Brain microvascular endothelial cell (primary cell): ENCODE data around the gene KCNK7.

Source experiments
- DNase-seq: peaks from one replicate; pipeline ENCODE4 v3.0.0-alpha.2; 2020
- H3K27ac ChIP-seq: fragments of 250-450 bp; sonication (Bioruptor Pico); 2 replicates; pipeline ENCODE4 v1.5.1; 2020; ENCODE audit warnings: mild to moderate bottlenecking, moderate library complexity
- H3K27me3 ChIP-seq: fragments of 250-450 bp; sonication (Bioruptor Pico); replicated peaks from 2 replicates; pipeline ENCODE4 v1.5.1; 2020; ENCODE audit warnings: mild to moderate bottlenecking
- H3K36me3 ChIP-seq: fragments of 250-450 bp; sonication (Bioruptor Pico); replicated peaks from 2 replicates; pipeline ENCODE4 v1.5.1; 2020; ENCODE audit warnings: mild to moderate bottlenecking
- H3K4me3 ChIP-seq: 2 replicates; pipeline ENCODE4 v1.5.1; 2011; ENCODE audit warnings: low read depth, mild to moderate bottlenecking, control low read depth, low read length, moderate library complexity
- in situ Hi-C: cut with HindIII; loops from 2 replicates; pipeline ENCODE4 v1.10.0; 2017; ENCODE audit warnings: low sequenced_read_pairs, low pct_ligation_motif_present
- TF ChIP-seq, protein P1 (sequence below): IDR thresholded peaks from 2 replicates; pipeline ENCODE4 v1.5.1; 2011; ENCODE audit warnings: low read depth, mild to moderate bottlenecking, moderate library complexity, low read length, control low read depth, inconsistent platforms; ENCODE audit errors: missing control alignments

Gene KCNK7

DNA sequence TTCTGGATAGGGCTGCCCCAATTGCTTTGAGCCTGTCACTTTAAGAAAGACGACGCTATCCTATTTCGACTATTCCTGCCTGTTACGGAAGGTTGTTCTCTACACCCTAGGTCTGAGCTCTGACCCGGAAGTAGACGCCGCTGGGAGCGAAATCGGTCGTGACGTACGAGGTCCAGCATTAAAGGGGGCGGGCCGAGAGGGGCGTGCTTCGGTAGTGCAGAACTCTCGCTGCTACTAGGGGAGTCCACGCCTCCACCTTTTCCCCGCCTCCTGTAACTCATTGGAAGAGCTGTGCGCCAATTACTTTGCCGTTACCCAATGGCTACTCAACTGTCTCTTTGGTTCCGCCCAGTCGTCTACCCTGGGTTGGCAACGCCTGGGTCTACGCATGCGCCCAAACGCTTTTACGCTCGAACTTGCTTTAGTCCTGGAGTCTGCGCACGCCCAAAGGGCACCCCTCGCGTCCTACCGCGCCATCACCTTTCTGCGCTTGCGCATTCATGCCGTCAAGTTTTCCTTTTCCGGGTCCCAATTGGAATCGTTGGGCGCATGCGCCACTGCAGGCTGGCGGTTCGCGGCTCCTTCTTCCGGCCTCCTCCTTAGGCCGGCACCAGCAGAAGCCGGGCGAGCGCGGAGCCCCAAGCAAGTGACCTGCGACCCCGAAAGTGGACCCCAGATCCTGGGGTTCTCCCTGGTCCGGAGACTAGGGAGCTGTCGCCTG lies 19.8 kb upstream of the KCNK7 start, which contains the start of gene PCNX3:
Gene PCNX3, plus strand, starts transcription at position 548 of the 721 bp plus-strand sequence. CDS start 536 bp downstream, outside the sequence.
- Histone ChIP-seq H3K36me3 (peaks cover 26% of the 10 kb centered on the region), H3K27me3 (no peaks in the 10 kb centered on the region), H3K4me3 (peak within 1 kb of the TSS; percentile 90), H3K27ac (peak within 1 kb of the TSS; percentile 82)
- in situ Hi-C loops: no loop called here
- TF ChIP-seq, protein P1, sequence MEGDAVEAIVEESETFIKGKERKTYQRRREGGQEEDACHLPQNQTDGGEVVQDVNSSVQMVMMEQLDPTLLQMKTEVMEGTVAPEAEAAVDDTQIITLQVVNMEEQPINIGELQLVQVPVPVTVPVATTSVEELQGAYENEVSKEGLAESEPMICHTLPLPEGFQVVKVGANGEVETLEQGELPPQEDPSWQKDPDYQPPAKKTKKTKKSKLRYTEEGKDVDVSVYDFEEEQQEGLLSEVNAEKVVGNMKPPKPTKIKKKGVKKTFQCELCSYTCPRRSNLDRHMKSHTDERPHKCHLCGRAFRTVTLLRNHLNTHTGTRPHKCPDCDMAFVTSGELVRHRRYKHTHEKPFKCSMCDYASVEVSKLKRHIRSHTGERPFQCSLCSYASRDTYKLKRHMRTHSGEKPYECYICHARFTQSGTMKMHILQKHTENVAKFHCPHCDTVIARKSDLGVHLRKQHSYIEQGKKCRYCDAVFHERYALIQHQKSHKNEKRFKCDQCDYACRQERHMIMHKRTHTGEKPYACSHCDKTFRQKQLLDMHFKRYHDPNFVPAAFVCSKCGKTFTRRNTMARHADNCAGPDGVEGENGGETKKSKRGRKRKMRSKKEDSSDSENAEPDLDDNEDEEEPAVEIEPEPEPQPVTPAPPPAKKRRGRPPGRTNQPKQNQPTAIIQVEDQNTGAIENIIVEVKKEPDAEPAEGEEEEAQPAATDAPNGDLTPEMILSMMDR: no peak
- peak; percentile 100 for DNase-seq

DNA sequence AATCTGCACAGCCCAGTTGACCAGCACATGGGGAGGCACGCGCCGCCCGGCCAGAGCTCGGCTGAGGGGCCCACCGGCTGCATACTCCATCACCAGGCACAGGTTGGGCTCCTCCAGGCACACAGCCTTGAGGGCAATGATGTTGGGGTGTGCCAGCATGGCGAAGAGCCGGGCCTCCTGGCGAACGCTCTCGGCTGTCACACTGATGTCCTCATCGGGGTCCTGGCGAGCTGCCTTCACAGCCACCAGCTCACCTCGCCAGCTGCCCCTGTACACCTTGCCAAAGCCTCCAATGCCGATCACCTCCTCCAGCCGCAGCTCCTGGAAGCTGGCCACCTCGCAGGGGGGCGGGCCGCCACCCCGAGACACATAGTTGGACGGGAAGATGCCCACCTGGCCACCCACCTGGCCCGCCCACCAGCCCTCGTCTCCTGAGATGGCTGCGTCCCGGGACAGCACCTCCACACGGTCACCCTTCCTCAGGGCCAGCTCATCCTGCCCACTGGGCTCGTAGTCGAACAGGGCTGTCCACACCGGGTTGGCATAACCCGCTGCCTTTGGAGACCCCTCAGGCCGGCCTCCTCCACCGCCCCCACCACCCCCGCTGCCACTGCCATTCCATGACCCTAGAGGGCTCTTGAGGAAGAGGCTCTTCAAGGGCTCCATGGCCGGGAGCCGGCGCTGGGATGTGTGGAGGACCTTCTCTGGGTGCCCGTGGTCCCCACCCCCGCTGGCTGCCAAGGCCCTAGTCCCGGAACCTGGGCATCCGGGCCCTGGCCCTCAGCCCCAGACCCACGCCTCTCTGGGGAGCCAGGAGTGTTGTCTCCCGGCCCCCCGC lies 17.7 kb upstream of the KCNK7 start:
- Histone ChIP-seq H3K4me3 (peak overlapping the region; percentile 83), H3K27ac (peak overlapping the region; percentile 82), H3K36me3 (peaks cover 6% of the 10 kb centered on the region), H3K27me3 (no peaks in the 10 kb centered on the region)
- in situ Hi-C loops: no loop called here
- no peak for DNase-seq
- TF ChIP-seq, protein P1: no peak

- peaks cover 6% of the 10 kb centered on the region for H3K36me3 ChIP-seq
- peak overlapping the region; percentile 83 for H3K4me3 ChIP-seq
- H3K27me3 ChIP-seq: no peaks in the 10 kb centered on the region
- in situ Hi-C loops: no loop called here
- TF ChIP-seq, protein P1: no peak
- DNase-seq: no peak
- no peak overlapping the region for H3K27ac ChIP-seq
These were observed 17.1 kb upstream of the KCNK7 start for GRCh38 chr11:65612691-65613090.

- peaks cover 8% of the 10 kb centered on the region for H3K36me3 ChIP-seq
- TF ChIP-seq, protein P1: no peak
- DNase-seq: peak; percentile 37
- in situ Hi-C loops: no loop called here
- H3K27me3 ChIP-seq: no peaks in the 10 kb centered on the region
- peak overlapping the region; percentile 83 for H3K4me3 ChIP-seq
- peak overlapping the region; percentile 12 for H3K27ac ChIP-seq
These were observed 16.4 kb upstream of the KCNK7 start for GRCh38 chr11:65611758-65612603.

DNA sequence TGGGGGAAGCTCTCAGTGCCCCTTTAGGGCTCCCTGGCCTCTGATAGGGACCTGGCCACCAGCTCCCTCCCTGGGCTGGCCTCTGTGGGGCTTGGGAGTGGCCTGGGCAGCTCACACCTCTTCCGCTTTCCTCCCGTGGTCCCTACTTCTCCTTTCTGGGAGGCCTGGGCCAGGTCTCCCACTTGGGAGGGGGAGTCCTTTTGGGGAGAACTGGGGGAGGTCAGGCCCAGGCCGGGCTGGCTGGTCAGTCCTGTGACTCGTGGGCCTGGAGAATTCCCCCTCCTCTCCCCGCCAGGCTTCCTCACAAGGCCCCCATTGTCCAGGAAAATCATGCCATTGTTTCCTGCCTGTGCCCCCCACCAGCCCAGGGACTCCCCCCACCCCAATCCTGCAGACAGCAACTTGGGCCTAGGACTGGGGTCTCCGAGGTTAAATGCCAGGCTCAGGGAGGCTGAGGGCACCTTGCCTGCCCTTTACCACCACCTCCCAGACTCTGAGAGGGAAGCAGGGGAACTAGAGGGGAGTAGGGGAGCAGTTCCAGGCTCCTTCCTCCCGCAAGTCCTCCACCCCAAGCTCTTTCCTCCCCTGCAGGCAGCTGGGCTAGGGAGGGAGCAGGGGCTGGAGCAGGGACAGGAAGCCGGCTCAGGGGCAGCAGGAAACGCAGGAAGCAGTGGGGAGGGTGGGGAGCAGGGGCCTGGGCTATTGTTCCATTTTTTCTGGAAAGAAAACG lies 15.6 kb upstream of the KCNK7 start:
- DNase-seq: no peak

More for the DNA sequence above, 15.6 kb upstream of the KCNK7 start:
- Histone ChIP-seq H3K27me3 (no peaks in the 10 kb centered on the region), H3K4me3 (peak overlapping the region; percentile 83), H3K36me3 (peaks cover 8% of the 10 kb centered on the region), H3K27ac (no peak overlapping the region)
- in situ Hi-C loops: no loop called here
- TF ChIP-seq, protein P1: no peak
